Mammary microvascular endothelial cell (primary cell): Measurements from ENCODE around the gene SNX18. TPM values are rescaled to one million over a fixed set of nuclear protein-coding genes. Genes with fewer than 3 reads are reported as not detected.

Source experiments
- total RNA-seq: library from RNA; depleted of rRNA; stranded (reverse); fragments of >200 nt; gene quantifications from 2 replicates; pipeline ENCODE4 v1.2.3, GENCODE V29; 2015

Gene SNX18
- total RNA-seq = 17.0 and 17.3 TPM in 2 replicates

GRCh38 chr5:54517512-54518145, at the start of gene SNX18:
SNX18 (plus strand) TSS chr5:54517759; CDS start chr5:54517953, 194 bp downstream.

Other genes with a start within 250 kb of the SNX18 start
- 7.4 and 10.1 TPM in 2 replicates for gene ARL15, start 207.2 kb upstream of the SNX18 start, total RNA-seq
- gene HSPB3, start 62.1 kb upstream of the SNX18 start, total RNA-seq = not detected in 2 replicates